Measurements from ENCODE around the gene PHLPP1.

The PHLPP1 gene

DNA sequence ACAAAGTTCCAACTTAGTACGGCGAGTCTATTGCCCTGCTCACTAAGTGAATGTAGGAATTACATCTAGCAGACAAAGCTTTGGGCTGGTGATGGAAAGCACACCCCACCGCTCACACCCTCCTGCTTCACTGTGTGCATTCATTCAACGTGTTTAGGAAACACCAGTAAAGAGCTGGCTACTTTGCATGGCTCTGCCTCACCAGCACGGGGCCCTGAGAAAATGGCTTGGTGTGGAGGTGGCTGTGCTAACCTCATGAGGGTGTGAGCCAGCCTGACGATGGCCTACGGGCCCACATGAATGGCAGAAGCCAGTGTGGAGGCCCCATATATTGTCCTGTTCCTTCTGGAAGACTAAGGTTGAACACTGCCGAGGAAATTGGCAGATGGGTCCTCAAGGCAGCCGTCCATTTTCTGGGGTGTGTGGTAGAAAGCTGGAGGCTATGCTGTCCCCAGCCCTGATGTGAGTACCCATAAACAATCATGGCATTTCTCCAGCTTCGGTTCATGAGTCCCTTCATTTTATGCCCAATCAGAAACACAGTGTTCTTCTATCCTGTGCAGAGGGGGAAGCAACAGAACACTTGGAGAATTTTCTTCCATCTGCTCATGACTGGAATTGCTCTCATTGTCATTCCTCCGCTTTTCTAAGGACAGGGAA is 269.4 kb downstream of the PHLPP1 start:
- no peak for DNase-seq (ENCODE audit: low spot score)

DNA sequence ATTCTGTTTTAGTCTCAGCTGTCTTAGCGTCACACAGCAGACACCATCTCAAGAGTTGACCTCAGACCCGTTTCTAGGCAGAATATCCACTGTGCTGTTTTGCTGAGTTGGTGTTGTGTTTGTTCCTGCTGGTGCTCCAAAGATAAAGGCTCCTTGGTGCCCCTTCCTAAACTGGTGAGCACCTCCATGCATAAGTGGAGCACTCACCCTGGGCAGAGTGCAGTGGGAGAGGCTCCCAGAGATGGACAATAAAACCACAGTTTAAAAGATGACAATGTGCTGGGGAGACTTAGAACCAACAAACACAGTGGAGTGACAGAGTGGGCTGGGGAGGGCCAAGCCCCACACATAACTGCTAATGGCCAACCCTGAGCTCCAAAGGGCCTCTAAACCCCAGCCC is 271.1 kb downstream of the PHLPP1 start:
- DNase-seq (ENCODE audit: low spot score): no peak

DNA sequence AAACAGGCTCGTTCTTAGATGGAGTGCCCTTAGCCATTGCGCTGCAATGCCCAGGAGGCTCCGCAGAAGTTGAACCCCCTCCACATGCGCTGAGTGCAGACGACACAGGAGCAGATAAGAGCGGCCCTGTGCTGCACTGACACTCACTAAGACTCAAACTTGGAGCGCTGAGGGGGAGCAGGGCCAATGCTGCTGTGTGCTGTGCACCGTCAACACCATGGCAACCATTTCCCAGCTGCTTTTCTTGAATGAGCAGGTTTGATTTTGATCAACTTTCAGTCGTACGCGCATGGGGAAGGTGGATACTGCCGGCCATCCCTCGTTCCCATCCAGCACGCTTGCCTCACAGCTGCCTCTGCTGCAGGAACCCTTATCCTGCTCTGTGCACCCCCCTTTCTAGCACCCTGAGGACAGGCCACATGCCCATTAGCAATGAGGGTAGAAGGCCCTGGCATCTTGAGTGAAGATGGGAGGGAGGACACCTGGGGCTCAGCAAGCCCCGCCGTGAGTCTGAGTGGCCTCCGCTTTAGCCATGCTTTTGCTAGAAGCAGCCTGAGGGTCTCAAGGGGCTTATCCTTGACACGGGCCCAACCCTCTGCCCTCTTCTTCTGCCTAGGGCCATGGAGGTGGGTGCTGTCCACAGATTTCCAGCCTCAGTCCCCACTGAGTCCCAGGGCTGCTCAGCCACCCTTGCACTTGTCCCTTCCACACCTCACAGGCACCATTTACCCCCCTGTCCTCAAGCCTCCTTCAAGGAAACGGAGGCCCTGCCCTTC is 271.9 kb downstream of the PHLPP1 start:
- DNase-seq (ENCODE audit: low spot score): no peak

DNA sequence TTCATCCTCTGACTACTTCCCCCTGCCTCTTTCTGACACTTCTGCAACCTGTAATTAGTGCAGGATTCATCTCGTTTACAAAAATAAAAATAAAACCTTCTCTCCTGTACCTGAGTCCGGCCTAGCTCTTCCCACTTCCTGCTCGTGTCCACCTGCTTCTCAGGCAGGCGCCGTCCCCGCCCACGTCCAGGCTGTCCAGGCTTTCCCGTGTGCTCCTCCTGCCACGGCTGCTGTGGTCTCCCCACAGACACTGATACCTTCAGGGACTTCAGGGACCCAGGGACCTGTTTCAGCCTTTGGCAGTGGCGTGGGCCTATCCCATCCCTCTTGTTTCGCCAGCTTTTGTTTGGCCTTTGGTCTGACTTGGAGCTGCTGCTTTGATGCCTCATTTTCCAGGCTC is 272.5 kb downstream of the PHLPP1 start:
- no peak for DNase-seq (ENCODE audit: low spot score)

DNA sequence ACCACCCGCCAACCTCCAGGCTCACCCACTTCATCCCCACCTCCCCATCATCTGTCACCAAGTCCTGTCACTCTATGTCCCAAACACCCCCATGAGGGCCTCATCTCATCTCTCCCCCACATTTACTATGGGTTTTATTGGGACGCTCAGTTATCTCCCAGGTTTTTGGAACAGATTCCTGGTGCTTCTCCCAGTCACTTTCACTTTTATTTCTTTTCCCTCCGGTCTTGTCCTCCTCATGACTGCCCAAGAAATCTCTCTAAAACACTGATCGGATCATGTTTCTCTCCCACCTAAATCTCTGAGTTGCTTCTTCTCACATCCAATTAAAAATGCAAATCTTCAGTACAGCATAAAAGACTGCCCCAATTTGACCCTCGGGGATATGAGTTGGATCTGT is 273.1 kb downstream of the PHLPP1 start:
- DNase-seq (ENCODE audit: low spot score): no peak

DNA sequence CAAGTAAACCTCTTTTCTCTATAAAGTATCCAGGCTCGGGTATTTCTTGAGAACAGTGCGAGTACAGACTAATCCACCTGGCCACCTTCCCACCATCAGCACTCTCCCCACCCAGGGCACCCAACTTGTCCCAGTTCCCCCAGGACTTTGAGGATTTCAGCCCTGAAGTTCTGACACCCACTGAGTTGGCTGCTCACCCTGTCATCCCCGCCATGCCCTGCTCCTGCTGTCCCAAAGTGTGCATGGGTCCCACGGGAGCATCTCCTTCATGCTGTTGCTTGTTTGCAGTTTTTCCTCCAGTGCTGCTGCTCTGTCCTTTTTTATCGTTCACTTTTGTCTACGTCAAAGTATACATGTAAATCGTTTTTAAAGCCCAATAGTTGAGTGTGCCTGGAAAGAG is 273.9 kb downstream of the PHLPP1 start:
- no peak for DNase-seq (ENCODE audit: low spot score)

DNA sequence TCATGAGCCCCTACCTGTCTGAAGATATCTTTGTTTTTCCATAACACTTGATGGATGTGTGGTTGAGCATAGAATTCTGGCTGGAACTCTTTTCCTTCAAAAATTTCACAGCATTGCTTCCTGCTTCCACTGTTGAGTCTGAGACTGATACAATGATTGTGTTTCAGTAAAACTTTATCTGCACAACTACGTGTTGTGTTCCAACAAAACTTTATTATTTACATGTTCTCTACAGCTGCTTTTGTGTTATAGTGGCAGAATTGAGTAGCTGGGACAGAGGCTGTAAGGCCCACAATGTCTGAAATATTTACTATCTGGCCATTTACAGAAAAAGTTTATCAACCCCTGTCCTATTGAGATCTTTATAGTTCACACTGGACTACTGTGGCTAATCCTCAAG is 275.3 kb downstream of the PHLPP1 start:
- DNase-seq (ENCODE audit: low spot score): no peak

DNA sequence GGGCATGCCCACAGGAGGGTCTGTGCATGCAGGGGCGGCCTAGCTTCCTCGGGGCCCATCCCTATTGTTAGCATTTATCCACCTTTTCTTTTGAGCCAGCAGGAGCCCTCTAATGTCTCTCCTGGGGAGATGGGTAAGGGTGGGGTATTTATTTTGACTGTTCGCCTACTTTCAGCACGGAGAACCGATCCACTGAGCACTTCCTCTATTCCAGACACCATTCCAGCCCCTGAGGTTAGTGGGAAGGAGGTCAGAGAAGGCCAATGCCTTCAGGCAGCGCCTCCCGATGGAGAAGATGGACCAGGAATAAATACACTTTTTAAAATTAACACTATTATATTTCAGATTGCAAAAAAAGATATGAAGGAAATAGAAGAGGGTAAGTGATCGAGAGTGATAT is 276.0 kb downstream of the PHLPP1 start:
- no peak for DNase-seq (ENCODE audit: low spot score)

DNA sequence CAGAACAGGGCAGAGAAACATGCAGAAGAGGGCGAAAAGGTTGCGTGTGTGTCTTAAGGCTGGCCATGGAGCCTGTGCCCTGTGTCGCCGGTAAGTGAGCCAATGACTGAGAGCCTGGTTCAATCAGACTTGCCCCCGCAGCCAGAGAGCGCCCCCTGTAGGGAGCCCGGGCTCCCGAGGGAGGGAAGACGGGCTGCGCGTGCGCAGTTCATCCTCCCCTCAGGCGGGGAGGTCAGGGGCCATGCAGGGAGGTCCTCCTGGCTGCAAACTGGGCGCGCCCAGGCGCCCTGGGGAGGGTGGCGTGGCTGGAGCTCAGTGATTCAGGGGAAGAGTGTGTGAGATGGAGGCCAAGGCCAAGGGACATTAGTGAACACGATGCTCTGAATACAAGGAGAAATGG is 276.6 kb downstream of the PHLPP1 start:
- DNase-seq (ENCODE audit: low spot score): no peak

DNA sequence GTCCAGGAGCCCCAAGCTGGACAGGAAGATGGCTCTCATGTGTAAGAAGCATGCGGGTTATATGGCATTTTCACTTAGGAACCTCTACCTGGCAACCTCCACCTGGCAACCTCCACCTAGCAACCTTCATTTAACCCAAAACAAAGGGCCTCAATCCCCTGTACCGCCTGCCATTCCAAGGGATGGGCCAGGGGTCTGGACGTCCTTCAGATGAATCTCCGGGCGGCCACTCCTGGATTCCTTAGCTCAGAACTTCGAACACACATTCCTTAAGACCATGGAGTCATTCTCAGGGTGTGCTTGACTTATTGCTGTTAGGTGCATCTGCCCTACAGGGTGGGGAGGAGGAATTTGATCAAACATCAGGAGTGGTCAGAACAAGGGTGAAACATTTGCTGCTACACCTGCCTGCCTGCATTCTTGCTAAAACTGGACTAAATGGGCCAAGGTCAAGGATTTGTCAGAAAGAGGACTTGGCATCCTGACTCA is 277.6 kb downstream of the PHLPP1 start:
- DNase-seq (ENCODE audit: low spot score): no peak

DNA sequence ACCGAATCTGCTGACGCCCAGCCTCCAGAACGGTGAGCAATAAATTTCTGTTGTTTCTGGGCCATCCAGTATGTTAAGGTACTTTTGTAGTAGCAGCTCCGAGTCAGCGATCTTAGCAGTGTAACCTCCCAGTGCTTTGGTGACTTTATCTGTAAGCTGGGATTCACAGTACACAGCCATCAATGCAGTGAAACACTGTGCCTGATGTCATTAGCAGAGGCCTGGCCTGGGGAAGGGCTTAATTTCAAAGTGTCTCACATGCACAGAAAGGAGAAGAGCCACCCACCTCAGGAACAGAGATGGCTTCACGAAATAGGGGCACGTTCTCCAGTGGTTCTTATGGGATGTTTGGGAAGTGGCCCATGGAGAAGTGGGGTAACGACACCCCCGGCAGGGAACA is 281.2 kb downstream of the PHLPP1 start:
- no peak for DNase-seq (ENCODE audit: low spot score)

DNA sequence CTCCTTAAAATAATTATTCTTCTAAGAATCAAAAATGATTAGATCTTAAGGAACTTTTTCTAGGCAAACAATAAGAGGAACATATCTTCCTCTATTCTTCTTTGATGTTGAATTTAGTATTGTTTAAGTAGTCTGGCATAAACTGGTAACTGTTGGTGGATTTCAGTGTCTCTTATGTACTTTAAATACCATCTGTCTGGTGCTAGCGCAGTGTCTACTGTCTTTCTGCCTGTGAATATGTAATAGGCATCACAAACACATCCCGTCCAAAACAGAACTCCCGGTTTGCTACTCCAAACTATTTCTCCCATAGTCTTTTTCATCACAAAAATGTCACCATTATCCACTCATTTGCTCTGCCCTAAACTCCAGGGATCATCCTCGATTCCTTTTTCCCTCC is 281.7 kb downstream of the PHLPP1 start:
- DNase-seq (ENCODE audit: low spot score): no peak

DNA sequence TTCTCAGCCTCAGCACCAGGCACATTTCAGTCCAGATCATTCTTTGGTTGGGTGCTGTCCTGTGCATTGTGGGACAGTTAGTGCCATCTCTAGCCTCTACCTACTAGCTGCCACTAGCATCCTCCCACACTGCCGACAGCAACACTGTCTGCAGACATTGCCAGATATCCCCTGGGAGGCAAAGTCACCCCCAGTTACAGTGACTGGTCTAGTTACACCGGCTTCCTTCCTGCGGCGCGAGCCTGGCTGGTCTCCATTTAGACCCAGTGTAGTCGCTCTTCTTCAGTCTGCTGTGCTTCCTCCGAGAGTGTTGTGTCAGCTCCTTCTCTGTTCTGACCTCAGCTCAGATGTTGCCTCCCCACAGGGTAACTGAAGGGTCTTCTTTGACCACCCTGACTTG is 283.1 kb downstream of the PHLPP1 start:
- DNase-seq (ENCODE audit: low spot score): no peak

DNA sequence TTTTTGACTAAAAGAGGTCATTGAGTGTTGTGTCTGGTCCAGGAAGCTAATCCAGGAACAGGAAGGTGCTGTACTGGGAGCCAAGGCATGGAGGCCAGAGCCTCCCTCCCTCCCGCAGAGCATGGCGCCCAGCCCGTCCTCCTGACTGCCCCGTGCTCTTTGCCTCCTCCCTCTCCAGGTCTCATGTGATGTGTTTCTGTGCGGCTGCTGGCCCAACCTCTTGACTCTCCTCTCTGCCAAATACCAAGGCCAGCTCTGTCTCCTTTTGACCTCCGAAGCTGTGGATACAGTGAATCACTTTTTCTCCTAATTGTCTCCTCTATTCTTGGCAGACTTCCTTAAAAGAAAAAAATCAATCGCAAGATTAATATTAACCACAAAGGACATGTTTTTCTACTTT is 284.1 kb downstream of the PHLPP1 start:
- no peak for DNase-seq (ENCODE audit: low spot score)

DNA sequence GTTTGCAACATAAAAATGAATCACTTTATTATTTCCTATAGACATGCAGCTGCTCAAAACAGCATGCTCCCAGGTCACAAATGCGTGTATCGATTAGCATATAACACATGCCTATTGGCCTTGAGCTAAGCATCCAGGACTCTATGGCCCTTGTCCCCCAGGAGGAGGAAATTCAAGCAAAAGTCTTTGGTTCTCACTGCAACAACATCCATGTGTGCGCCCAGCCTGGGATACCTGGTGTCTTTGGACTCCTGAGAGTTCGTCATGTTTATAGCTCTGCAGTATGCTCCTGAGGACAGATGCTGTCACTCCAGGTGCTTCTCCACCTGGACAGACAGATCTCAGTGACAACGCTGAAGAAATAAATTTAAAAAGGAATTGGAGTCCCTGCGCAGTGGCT is 284.6 kb downstream of the PHLPP1 start:
- no peak for DNase-seq (ENCODE audit: low spot score)

DNA sequence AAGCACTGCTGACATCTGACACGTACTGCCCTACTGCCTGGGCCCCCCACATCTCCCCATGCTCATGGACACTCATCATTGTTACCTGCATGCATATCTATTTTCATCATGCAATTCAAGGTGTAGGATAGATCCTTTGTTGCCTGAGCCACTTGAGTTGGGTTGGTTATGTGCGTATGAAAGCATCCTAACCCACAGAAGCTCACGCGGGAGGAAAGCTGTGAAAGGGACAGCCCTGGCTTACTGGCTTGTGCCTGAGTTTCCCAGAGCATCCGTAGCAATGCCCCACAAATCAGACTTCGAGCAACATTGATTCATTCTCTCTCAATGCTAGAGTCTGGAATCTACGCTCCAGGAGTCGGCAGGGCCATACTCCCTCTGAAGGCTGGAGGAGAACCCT is 285.5 kb downstream of the PHLPP1 start:
- no peak for DNase-seq (ENCODE audit: low spot score)

DNA sequence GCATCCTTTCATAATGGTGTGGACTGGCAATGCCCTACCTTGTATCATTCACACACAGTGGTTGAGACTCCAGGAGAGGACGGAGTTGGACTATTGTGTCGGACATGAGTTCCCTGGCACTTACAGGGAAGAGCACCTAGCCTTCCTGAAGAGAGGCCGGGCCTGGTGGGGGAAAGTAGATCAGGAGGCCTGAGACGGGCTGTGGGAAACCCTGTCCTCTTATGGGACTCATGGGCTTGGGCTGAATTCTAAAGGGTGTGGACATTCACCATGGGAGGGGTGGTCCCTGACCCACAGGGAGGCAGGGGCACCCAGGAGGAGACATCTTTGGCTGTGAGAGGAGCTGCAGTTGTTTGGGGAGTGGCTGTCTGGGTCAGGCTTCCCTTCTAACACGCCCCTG is 286.5 kb downstream of the PHLPP1 start:
- DNase-seq (ENCODE audit: low spot score): no peak

DNA sequence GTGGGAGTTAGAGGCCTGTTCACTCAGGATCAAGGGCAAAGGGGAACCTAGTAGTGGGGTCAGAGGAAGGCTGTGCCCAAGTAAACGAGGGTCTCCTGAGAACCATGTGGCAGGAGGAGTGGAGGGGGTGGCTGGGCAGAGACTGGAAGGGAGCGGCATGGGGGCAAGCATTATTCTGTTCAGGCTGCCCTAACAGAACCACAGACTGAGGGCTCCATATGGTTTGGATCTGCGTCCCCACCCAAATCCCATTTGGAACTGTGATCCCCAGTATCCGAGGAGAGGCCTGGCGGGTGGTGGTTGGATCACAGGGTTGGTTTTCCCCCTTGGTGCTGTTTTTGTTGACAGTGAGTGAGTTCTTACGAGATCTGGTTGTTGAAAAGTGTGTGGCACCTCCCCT is 287.0 kb downstream of the PHLPP1 start:
- no peak for DNase-seq (ENCODE audit: low spot score)

DNA sequence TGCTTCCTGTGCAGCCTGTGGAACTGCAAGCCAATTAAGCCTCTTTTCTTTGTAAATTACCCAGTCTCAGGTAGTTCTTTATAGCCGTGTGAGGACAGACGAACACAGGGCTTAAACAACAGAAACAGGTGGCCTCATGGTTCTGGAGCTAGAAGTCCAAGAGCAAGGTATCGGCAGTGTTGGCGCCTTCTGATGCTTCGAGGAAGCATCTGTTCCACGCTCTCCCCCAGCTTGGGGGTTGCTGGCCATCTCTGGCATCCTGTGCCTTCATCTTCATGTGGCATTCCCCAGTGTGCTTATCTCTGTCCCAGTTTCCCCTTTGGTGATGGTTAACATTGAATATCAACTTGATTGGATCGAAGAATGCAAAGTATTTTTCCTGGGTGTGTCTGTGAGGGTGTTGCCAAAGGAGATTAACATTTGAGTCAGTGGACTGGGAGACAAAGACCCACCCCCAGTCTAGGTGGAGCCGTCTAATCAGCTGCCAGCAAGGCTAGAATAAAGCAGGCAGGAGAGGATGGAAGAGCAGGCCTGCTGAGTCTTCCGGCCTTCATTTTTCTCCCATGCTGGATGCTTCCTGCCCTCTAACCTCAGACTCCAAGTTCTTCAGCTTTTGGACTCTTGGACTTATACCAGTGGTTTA is 287.6 kb downstream of the PHLPP1 start:
- no peak for DNase-seq (ENCODE audit: low spot score)

DNA sequence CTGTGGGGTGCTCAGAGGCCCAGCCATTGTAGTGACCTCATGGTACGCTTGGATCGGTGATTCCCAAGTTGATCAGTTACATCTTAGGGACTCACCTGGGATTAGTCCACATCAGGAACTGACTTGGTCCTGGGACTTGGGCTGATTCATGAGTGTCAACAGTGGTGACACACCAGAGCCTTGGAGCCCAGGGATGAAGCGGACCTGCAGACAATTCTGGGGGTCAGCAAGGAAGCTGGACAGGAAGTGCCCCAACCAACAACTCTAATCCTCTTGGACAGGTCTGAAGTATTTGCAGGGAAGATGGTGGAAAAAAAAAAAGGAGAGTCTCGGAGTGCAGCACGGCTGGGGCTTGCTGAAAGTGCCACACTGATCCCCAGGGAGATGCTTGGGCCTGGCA is 288.6 kb downstream of the PHLPP1 start:
- DNase-seq (ENCODE audit: low spot score): no peak

DNA sequence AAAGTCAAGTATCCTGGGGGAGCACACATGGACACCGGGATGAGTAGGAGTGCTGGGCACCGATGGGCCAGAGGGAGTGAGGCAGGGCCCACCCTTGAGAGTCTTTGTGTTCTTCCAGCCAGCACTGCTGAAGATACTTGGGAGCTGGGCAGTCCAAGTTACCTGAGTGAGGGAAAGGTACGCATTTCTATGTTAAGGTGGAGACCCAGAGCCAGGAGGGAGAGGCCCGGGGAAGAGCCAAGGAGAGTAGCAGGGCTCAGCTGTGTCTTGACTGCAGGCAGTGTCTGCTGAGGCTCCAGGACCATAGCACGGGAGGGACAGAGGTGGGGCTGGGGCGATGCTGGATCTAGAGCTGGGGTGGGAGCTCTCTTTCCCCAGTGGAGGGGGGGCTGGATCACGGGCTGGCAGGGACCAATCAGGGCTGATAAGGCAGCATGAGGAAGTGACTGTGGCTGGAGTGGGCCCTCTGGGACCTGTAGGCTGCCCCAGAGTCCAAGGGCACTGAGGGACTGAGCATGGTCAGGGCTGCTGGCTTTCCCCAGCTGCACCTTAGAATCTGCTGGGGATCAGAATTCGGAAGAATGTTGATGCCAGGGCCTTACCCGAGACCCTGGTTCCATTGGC is 289.2 kb downstream of the PHLPP1 start:
- DNase-seq (ENCODE audit: low spot score): no peak

DNA sequence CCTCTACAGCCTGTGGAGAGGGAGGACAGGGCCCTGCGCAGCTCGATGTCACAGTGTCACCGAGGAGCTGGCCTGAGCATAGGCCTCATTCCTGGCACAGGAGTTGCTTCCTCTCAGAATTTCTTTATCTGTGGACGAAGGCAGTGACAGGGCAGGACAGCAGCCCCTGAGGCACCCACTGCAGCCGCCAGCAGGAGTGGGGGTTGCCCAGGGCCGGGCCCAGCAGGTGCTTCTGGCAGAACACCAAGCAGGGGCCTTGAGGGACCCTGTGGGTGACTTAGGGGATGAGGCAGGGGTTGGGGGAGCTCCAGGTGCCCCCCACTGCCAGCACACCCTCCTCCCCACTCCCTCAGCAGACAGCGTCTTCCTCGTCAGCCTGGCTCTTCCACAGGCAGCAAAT is 290.0 kb downstream of the PHLPP1 start:
- DNase-seq (ENCODE audit: low spot score): no peak

DNA sequence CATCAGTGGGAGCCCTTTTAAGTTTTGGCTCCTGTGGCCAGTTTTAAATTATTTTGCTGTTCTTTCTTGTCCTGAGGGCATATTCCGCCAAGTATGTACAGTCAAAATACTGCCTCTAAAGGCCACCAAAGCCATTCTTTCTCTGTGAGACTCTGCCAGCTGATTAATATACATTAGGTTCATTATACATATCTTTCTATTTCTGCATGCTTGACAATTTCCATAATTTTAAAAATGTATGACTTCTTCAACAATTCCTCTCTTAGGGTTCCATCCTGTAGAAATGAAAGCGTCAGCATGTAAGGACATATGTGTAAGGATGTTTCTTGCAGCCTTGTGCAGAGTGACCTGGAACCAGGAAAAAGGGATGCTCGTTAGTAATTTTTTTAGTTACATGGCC is 291.9 kb downstream of the PHLPP1 start:
- no peak for DNase-seq (ENCODE audit: low spot score)

All from hematopoietic multipotent progenitor cell treated with erythropoietin and hydrocortisone succinate and interleukin-3 and kit ligand, for 17 days (in vitro differentiated cells).